GM21367 (cell line): ENCODE measurements around the gene SYNPO.

Experiments
- ATAC-seq: cut with Tn5 transposase; IDR thresholded peaks from one replicate; pipeline ENCODE4 v1.9.1; 2021; ENCODE audit not compliant: unreplicated experiment

Gene SYNPO

DNA sequence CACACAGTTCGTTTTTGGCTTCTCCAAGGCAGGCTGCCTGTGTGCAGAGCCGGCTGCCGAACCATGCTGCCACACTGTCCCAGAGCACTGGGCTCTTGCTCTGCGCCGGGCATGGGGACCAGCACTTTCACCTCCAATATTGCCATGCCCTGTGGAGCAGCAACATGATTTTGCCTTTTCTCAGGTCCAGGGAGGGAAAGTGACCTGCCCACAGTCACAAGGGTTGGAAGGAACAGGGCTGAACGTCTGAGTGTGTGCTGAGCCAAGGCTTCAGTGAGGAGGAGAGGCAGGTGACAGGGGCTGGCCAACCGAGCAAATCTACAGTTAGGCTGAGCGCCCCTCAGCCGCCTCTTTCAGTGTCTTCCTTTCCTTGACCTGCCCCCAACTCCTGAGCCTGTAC, 34.0 kb upstream of the SYNPO start:
- ATAC-seq = no peak

DNA sequence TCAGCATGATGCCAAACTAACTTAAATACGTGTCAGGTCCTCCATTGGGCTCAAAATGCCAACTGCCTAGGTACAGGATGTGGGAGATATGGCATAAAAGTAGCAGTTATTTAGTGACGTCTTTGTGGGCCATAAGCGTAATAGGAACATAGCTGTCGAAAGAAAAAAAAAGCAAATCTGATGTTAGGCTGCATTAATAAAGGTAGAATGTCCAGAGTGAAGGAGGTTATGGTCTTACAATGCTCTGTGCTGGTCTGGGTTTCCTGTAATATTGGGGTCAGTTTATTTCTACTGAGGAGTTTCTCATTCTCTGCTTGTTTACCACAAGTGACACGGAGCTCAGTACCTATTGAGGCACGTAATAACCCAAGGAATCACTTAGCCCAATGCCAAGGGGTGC, 33.4 kb upstream of the SYNPO start:
- no peak for ATAC-seq

DNA sequence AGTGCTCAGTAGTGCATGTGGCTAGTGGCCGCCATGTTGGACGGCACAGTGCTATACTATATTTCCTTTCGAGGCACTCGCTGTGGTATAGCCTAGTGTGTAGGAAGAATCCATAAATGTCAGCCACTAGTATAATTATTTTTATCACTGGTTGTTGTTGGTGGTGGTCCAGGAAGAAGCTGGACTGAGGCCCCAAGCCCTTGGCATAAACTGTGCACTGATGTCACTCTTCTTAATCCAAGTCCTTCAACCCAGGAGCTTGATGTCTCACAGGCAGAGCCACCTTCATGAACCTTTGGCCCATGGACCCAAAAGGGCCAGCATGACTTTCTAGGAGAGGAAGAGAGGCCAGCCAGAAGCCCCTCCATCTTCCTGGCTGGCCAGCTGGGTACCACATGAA, 32.5 kb upstream of the SYNPO start:
- ATAC-seq = no peak

DNA sequence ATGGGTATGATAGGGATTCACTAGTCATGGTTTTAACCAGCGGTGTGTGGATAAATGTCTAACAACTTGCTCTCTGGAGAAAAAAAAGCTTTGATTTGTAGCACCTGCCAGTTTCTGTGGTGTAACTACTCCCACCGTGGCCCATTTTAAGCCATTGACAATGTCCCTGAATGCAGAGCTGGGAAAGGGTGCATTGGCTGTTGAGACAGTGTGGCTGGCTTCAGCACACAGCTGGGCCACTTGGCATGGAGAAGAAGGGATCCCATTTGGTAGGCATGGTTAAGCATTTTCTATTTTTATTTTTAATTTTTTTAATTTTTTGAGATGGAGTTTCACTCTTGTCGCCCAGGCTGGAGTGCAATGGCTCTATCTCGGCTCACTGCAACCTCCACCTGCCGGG, 31.5 kb upstream of the SYNPO start:
- no peak for ATAC-seq

GRCh38 chr5:150609843-150610584, 30.4 kb upstream of the SYNPO start:
- no peak for ATAC-seq

DNA sequence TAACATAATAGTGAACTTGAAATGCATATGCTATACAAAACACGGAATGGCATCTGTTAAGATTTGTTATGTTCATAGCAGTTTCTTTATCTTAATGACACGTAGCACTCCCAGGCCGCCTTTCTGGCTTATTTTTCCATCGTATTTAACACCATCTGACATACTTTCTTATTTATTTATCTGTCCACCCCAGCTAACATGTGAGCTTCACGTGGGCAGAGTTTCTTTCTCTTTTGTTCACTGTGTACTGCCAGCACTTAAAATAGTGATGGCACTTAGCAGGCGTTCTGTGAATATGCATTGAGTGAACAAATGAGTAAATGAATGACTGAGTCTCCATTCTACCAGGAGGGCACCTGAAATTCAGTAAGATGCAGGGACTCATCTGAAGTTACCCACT, 29.4 kb upstream of the SYNPO start:
- ATAC-seq = no peak

DNA sequence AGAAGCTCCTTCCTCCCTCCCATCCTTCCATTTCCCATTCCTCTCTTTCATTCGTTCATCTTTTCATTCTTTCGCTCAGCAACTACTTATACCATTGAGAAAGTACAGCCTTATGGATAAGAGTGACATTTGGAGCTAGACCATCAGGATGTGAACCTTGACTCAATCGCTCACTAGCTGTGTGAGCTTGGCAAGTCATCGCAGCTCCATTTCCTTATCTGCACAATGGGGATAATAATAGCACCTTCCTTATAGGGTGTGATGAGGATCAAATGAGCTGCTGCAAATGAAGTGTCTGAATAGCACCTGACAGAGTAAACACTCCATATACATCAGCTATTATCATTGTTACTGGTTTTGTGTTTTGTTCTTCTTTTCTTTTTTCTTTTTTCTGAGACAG, 28.1 kb upstream of the SYNPO start:
- no peak for ATAC-seq

GRCh38 chr5:150612905-150613670, 27.4 kb upstream of the SYNPO start:
- ATAC-seq = no peak

DNA sequence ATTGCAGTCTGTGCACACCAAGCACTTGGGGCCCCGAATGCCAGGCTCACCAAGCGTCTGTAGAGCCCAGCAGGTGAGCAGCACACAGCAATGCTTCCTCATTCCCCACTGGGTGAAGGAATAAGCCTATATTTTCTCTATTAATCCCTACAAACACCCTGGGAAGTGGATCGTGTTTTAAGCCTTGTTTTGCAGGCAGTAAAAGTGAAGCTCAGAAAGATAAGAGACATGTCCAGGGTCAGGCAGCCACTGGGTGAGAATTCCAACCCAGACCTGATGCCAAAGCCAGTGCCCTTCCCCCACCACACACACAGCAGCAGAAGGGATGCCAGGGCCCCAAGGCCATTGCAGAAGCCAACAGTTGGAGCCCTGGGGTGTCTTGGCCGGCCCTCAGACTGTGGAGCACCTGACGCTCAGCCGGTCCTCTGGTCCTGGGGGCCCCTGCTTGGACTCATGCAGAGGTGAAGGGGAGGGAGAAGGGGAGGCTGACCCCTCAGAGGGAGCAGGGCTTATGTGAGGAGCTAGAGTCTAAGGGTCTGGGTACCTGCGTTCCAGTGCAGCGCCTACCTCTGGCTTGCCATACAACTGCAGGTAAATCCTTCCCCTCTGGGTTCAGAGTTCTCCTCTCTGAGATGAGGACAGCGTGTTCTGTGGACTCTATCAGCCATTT, 26.3 kb upstream of the SYNPO start:
- no peak for ATAC-seq

GRCh38 chr5:150614661-150615060, 25.8 kb upstream of the SYNPO start:
- ATAC-seq = no peak

DNA sequence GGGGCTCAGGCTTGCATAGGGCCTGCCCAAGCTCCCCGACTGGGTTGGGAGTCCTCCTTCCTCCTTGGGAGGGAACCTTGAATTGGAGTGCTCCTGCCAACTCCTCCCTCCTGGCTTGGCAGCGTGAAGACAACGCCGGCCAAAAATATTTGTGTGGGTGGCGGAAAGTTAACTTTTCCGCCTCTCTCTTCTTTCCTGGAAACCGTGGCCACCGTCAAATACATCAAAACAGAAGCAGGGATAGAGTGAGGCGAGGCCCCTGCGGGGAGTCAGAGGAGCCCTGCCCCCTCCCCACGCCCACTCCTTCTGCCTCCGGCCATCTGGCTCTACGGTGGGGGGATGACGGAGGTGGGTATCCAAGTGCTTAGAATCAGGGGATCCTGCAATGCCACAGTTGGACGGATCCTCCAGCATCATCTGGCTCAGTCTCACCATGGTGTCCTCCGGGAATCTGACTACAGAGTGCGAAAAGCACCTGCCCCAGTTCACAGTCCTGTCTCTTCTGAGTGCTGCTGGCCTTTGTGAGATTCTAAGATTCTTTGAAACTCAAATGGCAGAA, 25.2 kb upstream of the SYNPO start:
- no peak for ATAC-seq

DNA sequence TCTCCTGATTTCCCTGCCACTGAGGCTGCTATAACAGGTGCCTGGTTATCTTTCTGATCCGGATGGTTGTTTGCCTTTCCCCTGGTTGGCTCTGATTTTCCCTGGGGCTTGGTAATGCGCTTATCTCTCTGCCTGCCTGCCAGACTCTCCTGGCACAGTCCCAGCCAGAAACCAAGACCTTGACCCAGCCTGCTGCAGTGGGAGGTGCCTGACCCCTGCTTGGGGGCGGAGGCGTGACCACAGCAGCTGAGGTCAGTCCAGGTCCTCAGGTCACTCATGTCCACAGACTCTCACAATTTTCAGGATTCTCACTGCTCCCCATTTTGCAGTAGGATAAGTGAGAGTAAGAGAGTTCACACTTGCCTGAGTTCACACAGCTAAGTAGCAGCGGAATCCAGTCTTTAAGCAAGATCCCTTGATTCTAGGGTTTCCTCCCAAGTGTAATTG, 24.4 kb upstream of the SYNPO start:
- ATAC-seq = no peak

DNA sequence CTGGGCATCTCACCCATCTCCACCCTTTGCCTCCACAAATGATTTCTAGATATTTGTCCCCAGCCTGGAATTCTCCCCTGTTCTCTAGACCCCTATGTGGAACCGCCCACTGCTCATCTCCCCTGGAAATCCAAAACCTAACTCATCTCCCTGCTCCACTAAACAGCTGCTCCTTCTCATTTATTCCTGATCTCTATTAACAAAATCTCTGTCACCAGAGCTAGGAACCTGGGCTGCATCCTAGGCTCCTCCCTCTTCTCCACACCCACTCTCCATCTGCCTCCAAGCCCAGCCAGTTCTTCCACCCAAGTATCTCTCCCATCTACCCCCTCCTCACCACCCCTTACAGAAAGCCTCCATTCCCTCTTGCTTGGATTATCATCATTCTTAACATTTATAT, 24.0 kb upstream of the SYNPO start:
- ATAC-seq = no peak

DNA sequence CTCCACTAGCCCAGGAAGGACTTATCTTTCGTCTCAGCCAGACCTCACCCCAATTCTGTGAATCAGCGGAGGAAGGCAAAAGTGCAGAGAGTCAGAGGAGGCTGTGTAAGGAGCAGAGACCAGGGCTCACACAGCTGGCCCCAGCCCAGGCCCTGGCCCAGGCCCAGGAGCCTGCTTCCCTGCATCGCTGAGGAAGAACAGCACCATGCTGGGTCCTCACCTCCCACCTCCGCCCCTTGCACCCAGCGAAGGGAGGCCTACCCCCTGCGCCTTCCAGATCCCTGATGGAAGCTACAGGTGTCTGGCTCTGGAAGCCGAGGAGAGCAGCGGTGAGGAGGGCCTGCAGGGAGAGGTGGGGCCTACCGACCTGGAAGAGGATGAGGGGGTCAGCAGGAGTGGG, 22.3 kb upstream of the SYNPO start:
- no peak for ATAC-seq

DNA sequence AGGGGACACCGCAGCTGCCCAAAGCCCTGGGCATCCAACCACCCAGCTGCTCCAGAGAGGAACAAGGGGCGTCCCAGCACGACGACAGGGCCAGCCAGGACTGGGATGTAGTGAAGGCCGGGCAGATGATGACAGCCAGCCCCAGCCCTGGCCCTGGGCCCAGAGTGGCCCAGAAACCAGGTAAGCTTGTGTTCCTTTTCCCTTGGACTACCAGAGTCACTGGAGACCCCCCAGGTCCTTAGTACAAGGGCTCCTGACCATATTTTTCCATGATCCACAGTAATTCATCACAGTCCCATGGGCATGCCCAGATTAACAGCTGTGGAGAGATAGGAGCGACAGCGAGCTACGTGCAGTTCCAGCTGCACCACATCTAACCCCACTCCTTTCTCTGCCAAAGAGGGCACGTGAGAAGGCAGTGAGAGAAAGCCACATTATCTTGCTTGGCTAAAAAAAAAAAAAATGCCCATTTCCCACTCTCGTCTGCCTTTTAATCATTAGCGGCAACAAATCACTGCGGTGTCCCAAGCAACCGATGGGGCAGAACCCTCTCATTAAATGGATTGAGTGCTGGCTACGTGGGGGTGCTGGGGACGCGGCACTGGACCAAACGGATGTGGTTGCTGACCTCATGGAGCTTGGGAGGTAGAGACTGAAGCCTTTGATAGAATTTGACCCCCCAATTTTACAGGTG, 21.7 kb upstream of the SYNPO start:
- no peak for ATAC-seq

DNA sequence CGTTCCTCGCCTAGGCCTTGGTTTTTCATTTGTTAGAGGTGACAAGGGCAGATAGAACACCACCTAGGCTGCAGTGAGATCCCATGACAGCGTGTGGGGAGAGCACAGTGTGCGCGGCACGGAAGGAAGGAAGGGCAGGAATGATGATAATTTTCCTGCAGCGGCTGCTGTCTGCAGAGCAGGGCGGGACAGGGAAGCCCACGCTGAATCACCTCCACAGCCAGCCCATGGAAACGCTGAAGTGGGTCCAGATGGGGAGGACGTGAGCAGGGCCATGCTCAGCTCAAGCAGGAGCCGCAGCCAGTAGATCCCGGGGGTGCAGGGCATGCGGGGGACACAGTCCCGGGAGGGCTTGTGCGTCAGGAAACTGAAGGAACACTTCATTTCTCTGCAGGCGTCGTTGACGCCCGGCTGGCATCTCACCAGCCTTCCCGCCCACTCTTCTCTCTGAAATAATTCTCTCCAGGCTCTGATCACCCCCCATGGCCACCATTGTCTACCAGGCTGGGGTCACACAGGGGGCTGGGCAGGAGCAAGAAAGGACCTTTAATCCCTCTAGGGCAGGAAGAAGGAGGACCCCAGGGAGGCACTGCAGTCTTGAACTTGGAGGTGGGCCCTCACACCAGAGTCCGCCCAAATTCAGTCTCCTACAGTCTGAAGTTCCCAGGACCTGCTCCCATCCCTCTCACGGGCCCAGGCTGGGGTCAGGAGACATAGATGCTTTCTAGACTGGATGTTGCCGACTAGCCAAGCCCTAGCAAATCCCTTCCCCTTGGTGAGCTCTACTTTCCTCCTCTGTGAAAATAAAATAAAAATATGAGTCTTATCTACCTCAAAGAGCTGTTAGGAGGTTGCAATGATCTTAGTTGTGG, 20.9 kb upstream of the SYNPO start:
- no peak for ATAC-seq

- ATAC-seq = no peak
These were observed 19.2 kb upstream of the SYNPO start for GRCh38 chr5:150621301-150621700.

DNA sequence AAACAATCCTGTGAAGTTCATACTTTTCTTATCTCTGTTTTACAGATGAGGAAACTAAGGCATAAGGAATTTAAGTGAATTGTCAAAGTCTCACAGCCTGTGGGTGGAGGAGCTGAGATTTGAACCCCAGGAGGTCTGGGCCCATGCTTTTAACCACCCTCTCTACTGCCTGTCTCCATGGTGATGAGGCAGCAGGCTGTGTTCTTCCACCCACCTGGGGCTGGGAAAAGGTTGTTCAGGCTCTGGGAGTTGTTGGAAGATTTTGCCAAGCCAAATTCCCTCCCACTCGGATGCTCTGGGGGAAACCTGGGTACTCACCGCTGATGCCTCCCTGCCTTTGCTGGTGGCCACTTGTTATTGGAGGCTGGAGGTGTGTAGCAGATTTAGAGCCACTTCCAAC, 18.3 kb upstream of the SYNPO start:
- no peak for ATAC-seq

- ATAC-seq = no peak
These were observed 17.1 kb upstream of the SYNPO start for GRCh38 chr5:150623152-150623877.

- ATAC-seq = no peak
These were observed 16.6 kb upstream of the SYNPO start for GRCh38 chr5:150623878-150624216.
